GM12878 (cell line): ENCODE results near the gene HEG1.

Source experiments
- BHLHE40 ChIP-seq, 2 experiments: fragments of 450-650 bp in 1 of 2; IDR thresholded peaks; 2 replicates each; pipeline ENCODE4 v1.6.1; 2011 to 2017; ENCODE audit warnings: low read depth in 2 of 2, borderline replicate concordance in 1 of 2, improper control_type of control experiment in 1 of 2, low read length in 1 of 2, mild to moderate bottlenecking in 1 of 2
- MXI1 ChIP-seq: fragments of 150-350 bp; IDR thresholded peaks from 2 replicates; pipeline ENCODE4 v1.6.1; 2011; ENCODE audit warnings: low read depth, mild to moderate bottlenecking, inconsistent platforms, low read length, improper control_type of control experiment
- NFYB ChIP-seq: IDR thresholded peaks from 2 replicates; pipeline ENCODE4 v1.6.1; 2011; ENCODE audit warnings: low read depth, mild to moderate bottlenecking, low read length, improper control_type of control experiment, moderate library complexity; ENCODE audit not compliant: insufficient read depth
- RAD51 ChIP-seq: fragments of 450-650 bp; IDR thresholded peaks from 2 replicates; pipeline ENCODE4 v1.6.1; 2016; ENCODE audit warnings: moderate library complexity, mild to moderate bottlenecking, inconsistent platforms

- TF ChIP-seq RAD51 (no peak), BHLHE40 (IDR thresholded peaks at IDR 0.05; ENCODE audit: borderline replicate concordance in 1 of 2, low read depth in 2 of 2, low read length in 1 of 2) (no peak), NFYB (no peak), MXI1 (no peak)
These were observed 11.4 kb upstream of the HEG1 start for GRCh38 chr3:125067225-125067624.
